Uterus (tissue), 4 donors: Measurements from ENCODE around the gene EPHA4. TPM values are rescaled to one million over a fixed set of nuclear protein-coding genes. Genes with fewer than 3 reads are reported as not detected.

Source experiments
- DNase-seq, 2 donors: peaks; one replicate each; pipeline ENCODE4 v3.0.0-alpha.2; 2019 to 2020
- H3K27ac ChIP-seq, 2 donors: fragments of 200-600 bp; sonication (generic); 1 replicate in 1 of 2; 2 replicates in 1 of 2; pipeline ENCODE4 v1.5.1; 2016 to 2018
- H3K27me3 ChIP-seq, 2 donors: fragments of 200-600 bp; sonication (generic); one replicate each; pipeline ENCODE4 v1.5.1; 2018 to 2019; ENCODE audit warnings: control low read depth in 1 of 2
- H3K36me3 ChIP-seq, 2 donors: fragments of 200-600 bp; sonication (generic); one replicate each; pipeline ENCODE4 v1.5.1; 2019; ENCODE audit warnings: control low read depth in 1 of 2
- H3K4me1 ChIP-seq, 2 donors: fragments of 200-600 bp; sonication (generic); one replicate each; pipeline ENCODE4 v1.5.1; 2018 to 2019; ENCODE audit warnings: control low read depth in 1 of 2
- H3K4me3 ChIP-seq, 2 donors: fragments of 200-600 bp; sonication (generic); 1 replicate in 1 of 2; 2 replicates in 1 of 2; pipeline ENCODE4 v1.5.1; 2018 to 2019; ENCODE audit warnings: mild to moderate bottlenecking in 1 of 2
- H3K9me3 ChIP-seq, 2 donors: fragments of 200-600 bp; sonication (generic); one replicate each; pipeline ENCODE4 v1.5.1; 2019; ENCODE audit warnings: control low read depth in 1 of 2
- CTCF ChIP-seq, 4 experiments: fragments of 200-600 bp in 2 of 4; fragments of 450-650 bp in 2 of 4; sonication (generic) in 2 of 4; IDR thresholded peaks; one replicate each; pipeline ENCODE4 v1.5.1; 2016 to 2019; ENCODE audit warnings: antibody characterized with exemption in 4 of 4, mild to moderate bottlenecking in 2 of 4, moderate library complexity in 1 of 4
- POLR2A ChIP-seq, 2 donors: fragments of 450-650 bp; IDR thresholded peaks; one replicate each; pipeline ENCODE4 v1.6.1; 2016; ENCODE audit warnings: antibody characterized with exemption in 2 of 2, mild to moderate bottlenecking in 1 of 2, moderate library complexity in 1 of 2
- intact Hi-C: fragments of 100-400 bp; cut with DNase I; formaldehyde crosslinking; loops from one replicate; pipeline ENCODE4 v1.15.1; 2023; ENCODE audit warnings: low total_unique reads
- total RNA-seq, 4 donors: library from RNA; depleted of rRNA in 3 of 4; stranded (reverse); fragments of >200 nt in 3 of 4; gene quantifications; one replicate each; pipeline versions ENCODE4 v1.1.0 to v1.2.4, GENCODE V29; 2014 to 2023
- donor health status: DM: yes; HTN: yes; CAD: no.

The EPHA4 gene
- total RNA-seq, 4 donors from 2014 or later: 45.6 to 84.7 (median 66.8) TPM

GRCh38 chr2:221405521-221405920, 166.6 kb downstream of the EPHA4 start:
- H3K9me3 ChIP-seq: no peaks in the 10 kb centered on the region

GRCh38 chr2:221402072-221402471, 170.0 kb downstream of the EPHA4 start:
- no peaks in the 10 kb centered on the region for H3K9me3 ChIP-seq
- intact Hi-C loops: no loop called here
- no peaks in the 10 kb centered on the region for H3K36me3 ChIP-seq
- no peaks in the 10 kb centered on the region for H3K27me3 ChIP-seq
- H3K4me3 ChIP-seq: no peak overlapping the region
- H3K4me1 ChIP-seq: no peaks in the 10 kb centered on the region
- TF ChIP-seq POLR2A (IDR thresholded peaks at IDR 0.05): no peak
- no peak for TF ChIP-seq CTCF (IDR thresholded peaks at IDR 0.05)
- H3K27ac ChIP-seq: no peak overlapping the region
- no peak for DNase-seq

More at GRCh38 chr2:221405521-221405920, 166.6 kb downstream of the EPHA4 start:
- Histone ChIP-seq H3K4me3 (no peak overlapping the region), H3K4me1 (no peaks in the 10 kb centered on the region), H3K27me3 (no peaks in the 10 kb centered on the region), H3K36me3 (no peaks in the 10 kb centered on the region), H3K27ac (no peak overlapping the region)
- no peak for DNase-seq
- intact Hi-C loops: no loop called here
- no peak for TF ChIP-seq POLR2A (IDR thresholded peaks at IDR 0.05)
- TF ChIP-seq CTCF (IDR thresholded peaks at IDR 0.05): no peak

GRCh38 chr2:221400411-221400810, 171.7 kb downstream of the EPHA4 start:
- Histone ChIP-seq H3K4me1 (no peaks in the 10 kb centered on the region), H3K9me3 (no peaks in the 10 kb centered on the region), H3K27me3 (no peaks in the 10 kb centered on the region), H3K27ac (no peak overlapping the region), H3K4me3 (no peak overlapping the region), H3K36me3 (no peaks in the 10 kb centered on the region)
- intact Hi-C loops: no loop called here
- DNase-seq: no peak
- TF ChIP-seq POLR2A (IDR thresholded peaks at IDR 0.05): no peak
- TF ChIP-seq CTCF (IDR thresholded peaks at IDR 0.05): no peak

- no peak for TF ChIP-seq POLR2A (IDR thresholded peaks at IDR 0.05)
- DNase-seq: no peak
- no peaks in the 10 kb centered on the region for H3K27me3 ChIP-seq
- no peaks in the 10 kb centered on the region for H3K9me3 ChIP-seq
- no peak overlapping the region for H3K4me3 ChIP-seq
- intact Hi-C loops: no loop called here
- H3K4me1 ChIP-seq: no peaks in the 10 kb centered on the region
- H3K36me3 ChIP-seq: no peaks in the 10 kb centered on the region
- H3K27ac ChIP-seq: no peak overlapping the region
Measured at GRCh38 chr2:221399183-221399582, 172.9 kb downstream of the EPHA4 start.

- no peak for DNase-seq
- H3K27ac ChIP-seq: no peak overlapping the region
- intact Hi-C loops: no loop called here
- no peaks in the 10 kb centered on the region for H3K4me1 ChIP-seq
- TF ChIP-seq POLR2A (IDR thresholded peaks at IDR 0.05) (no peak), CTCF (IDR thresholded peaks at IDR 0.05) (no peak)
- H3K9me3 ChIP-seq: no peaks in the 10 kb centered on the region
- H3K27me3 ChIP-seq: no peaks in the 10 kb centered on the region
- no peak overlapping the region for H3K4me3 ChIP-seq
- H3K36me3 ChIP-seq: no peaks in the 10 kb centered on the region
Measured at GRCh38 chr2:221397187-221397586, 174.9 kb downstream of the EPHA4 start.
